Right cardiac atrium (tissue), 5 donors: ENCODE measurements around the gene ATP5F1E. TPM values are rescaled to one million over a fixed set of nuclear protein-coding genes. Genes with fewer than 3 reads are reported as not detected.
A peak's percentile ranks its signal among the peaks of the same experiment; 100 is the strongest.

Experiments used
- ATAC-seq, 2 donors: fragments of 200-7000 bp; cut with Tn5 transposase; one replicate each; pipeline versions ENCODE4 v1.8.0 to v1.9.1; 2020; ENCODE audit warnings: moderate library complexity in 2 of 2, mild to moderate bottlenecking in 1 of 2
- DNase-seq, 3 donors: peaks; one replicate each; pipeline ENCODE4 v3.0.0-alpha.2; 2020
- H3K27ac ChIP-seq: one replicate; pipeline ENCODE4 v1.5.1; 2013; ENCODE audit warnings: mild to moderate bottlenecking, low read length, control low read depth, moderate library complexity
- H3K27me3 ChIP-seq: one replicate; pipeline ENCODE4 v1.6.1; 2013; ENCODE audit not compliant: control insufficient read depth, insufficient read depth
- H3K4me1 ChIP-seq: one replicate; pipeline ENCODE4 v1.6.1; 2013; ENCODE audit warnings: low read length; ENCODE audit not compliant: control insufficient read depth, insufficient read depth
- H3K4me3 ChIP-seq: one replicate; pipeline ENCODE4 v1.5.1; 2013; ENCODE audit warnings: low read length, control low read depth
- H3K9me3 ChIP-seq: one replicate; pipeline ENCODE4 v1.6.1; 2013; ENCODE audit warnings: low read length; ENCODE audit not compliant: control insufficient read depth
- WGBS: extraction: QIAGEN DNeasy Blood & Tissue Kit; methylation state at CpG from one replicate; pipeline ENCODE4 v1.1.7; 2013; 5-methylcytosine and 5-hydroxymethylcytosine counted together
- intact Hi-C, 4 donors: fragments of 100-400 bp; cut with DNase I; formaldehyde crosslinking; loops; one replicate each; pipeline versions ENCODE4 v1.11.0 to v1.14.0; 2022 to 2023
- polyA plus RNA-seq: library from polyadenylated mRNA; stranded (reverse); fragments of 200-250 nt; gene quantifications from one replicate; pipeline ENCODE4 v1.2.3, GENCODE V29; 2013
- total RNA-seq, 4 donors: library from RNA; stranded (reverse); fragmentation: NEBNext Ultra II Directional; extraction: Animal tissue kit (Norgen Biotek cat#: 25700); gene quantifications; one replicate each; pipeline ENCODE4 v1.2.1, GENCODE V29; 2021
- donor health status: healthy with polysubstance abuse.
- donor health status: DM: no; HTN: yes; CAD: no.
- donor health status: DM: no; HTN: no; CAD: no.
- donor health status: DM: no; HTN: yes; CAD: no; lungs with severe emphysema.
- donor health status: DM: yes; HTN: yes; CAD: no.

The ATP5F1E gene
- total and polyA plus RNA-seq, 5 donors, result 109 to 131 (median 128) TPM

DNA sequence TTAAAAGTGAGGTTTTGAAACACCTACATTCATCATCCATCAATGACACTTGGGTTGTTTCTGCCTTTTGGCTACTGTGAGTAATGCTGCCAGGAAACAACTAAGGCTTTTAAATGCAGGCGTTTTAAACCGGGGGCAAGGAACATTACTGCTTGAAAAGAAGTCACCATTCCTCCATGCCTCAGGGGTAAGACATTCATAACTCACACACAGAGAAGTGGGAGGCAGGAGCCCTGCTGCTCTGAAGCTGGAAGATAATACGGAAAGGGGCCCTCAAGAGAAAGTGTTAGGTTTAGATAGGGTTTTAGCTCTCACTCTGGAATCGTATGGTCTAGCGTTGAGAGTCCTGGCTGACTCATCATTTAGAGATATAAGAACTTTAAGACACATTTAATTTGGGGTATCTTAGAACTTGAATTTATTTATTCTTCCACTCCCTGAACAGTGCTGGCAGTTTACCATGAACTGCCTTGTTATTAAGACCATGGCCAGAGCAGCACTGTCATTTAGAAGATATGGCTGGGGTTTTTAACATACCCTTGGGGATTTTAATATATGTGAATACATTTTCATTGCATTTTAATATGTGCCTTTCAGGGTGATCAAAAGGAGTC lies 11.1 kb downstream of the ATP5F1E start:
- Histone ChIP-seq H3K4me3 (no peak overlapping the region), H3K27ac (no peak overlapping the region), H3K27me3 (no peaks in the 10 kb centered on the region), H3K9me3 (no peaks in the 10 kb centered on the region), H3K4me1 (no peaks in the 10 kb centered on the region)
- intact Hi-C loops, result no loop called here
- DNase-seq (no peak), ATAC-seq (no peak)
- 46% methylated on average over 5 of the region's 5 CpGs for WGBS

DNA sequence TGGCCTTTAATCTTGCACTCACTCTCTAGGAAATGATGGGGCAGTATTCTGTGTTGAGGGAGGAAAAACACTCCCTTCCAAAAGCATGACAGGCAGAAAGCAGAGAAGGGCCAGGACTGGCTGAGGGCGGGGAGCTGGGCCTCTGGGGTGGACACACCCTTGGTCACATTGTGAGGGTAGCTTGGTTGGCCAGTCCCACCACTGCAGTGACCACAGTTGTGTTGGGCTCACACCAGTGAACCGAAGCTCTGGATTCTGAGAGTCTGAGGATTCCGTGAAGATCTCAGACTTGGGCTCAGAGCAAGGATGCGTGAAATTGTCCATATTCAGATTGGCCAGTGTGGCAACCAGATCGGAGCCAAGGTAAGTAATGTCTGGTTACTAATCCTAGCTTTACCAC lies 12.9 kb downstream of the ATP5F1E start, which contains the start of gene TUBB1:
TUBB1 (plus strand) TSS at position 213 of the 400 bp plus-strand sequence; CDS start at position 307, 94 bp downstream.
- DNase-seq, result no peak
- Histone ChIP-seq H3K27ac (no peak within 1 kb of the TSS), H3K4me3 (no peak within 1 kb of the TSS), H3K27me3 (no peaks in the 10 kb centered on the region), H3K9me3 (no peaks in the 10 kb centered on the region), H3K4me1 (peaks cover 4% of the 10 kb centered on the region)
- intact Hi-C loops, result loop anchor here in 1 of 4 donors (10.0 kb wide), 1 partner anchor 124 kb away; no protein-coding TSS in a partner anchor
- WGBS, result 95% methylated on average over 5 of the region's 5 CpGs
- ATAC-seq, result no peak

DNA sequence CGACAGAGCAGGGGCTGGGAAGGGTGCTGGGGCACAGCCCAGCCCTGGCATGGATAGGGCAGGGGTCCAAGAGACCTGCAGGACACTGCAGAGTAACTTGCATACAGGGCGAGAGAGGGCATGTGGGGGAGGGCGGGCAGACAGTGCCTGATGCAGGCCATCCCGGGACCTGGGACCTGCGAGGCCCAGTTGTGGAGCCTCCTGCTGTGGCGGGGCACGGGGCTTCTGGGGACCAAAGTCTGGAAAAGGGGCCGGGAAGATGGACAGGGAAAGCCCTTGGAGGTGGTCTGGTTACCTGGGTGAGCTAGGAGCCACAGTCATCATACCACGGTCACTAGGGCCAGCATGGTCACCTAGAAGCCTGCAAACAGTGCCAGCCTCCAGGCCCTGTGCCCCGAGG lies 13.3 kb downstream of the ATP5F1E start:
- H3K4me3 ChIP-seq, result no peak overlapping the region

DNA sequence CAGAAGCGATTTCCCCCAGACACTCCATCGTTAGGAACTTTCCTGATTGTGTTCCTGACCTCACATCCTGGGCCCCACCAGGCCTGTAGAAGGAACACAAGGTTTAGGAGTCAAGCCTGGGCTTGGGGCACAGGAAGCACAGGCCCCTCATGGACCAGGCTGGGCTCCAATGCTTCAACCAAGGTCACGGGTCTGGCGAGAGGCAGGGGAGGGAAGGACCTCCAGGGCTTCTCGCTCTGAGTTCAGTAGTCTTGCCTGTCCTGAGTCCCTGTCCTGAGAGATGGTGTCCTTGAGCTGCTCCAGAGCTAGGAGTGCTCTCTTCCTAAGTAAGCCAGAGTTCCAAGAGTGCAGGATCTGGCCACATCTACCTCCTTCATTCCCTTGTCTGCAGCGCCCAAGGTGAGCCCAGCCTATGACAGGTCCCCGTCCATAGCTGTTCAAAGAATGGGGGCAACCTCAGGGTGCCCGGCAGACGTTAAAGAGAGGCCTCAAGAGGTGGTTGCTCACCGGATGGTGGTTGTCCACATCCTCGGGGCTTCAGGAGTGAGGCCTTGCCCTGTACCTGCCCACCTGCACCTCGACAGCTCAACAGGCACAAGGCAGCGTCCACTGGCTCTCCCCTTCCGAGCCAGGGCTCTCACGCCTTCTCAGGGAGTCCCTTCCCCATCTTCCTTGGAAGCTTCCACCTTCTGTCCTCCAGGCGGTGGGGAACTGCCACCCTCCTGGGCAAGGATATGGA lies 14.5 kb downstream of the ATP5F1E start:
- Histone ChIP-seq H3K27me3 (no peaks in the 10 kb centered on the region), H3K4me3 (no peak overlapping the region), H3K27ac (peak overlapping the region; percentile 38), H3K4me1 (peaks cover 7% of the 10 kb centered on the region), H3K9me3 (no peaks in the 10 kb centered on the region)
- intact Hi-C loops, result loop anchor here in 1 of 4 donors (10.0 kb wide), 1 partner anchor 123 kb away; no protein-coding TSS in a partner anchor
- ATAC-seq, result no peak
- 91% methylated on average over 16 of the region's 16 CpGs for WGBS
- DNase-seq, result no peak

More for the DNA sequence above, 13.3 kb downstream of the ATP5F1E start:
- H3K27me3 ChIP-seq, result no peaks in the 10 kb centered on the region
- no peaks in the 10 kb centered on the region for H3K9me3 ChIP-seq
- ATAC-seq, result no peak
- WGBS, result 95% methylated on average over 10 of the region's 10 CpGs
- intact Hi-C loops, result loop anchor here in 1 of 4 donors (10.0 kb wide), 1 partner anchor 124 kb away; no protein-coding TSS in a partner anchor
- H3K4me1 ChIP-seq, result peaks cover 7% of the 10 kb centered on the region
- peak in 1 of 3 donors; percentile 50 for DNase-seq
- H3K27ac ChIP-seq, result no peak overlapping the region

DNA sequence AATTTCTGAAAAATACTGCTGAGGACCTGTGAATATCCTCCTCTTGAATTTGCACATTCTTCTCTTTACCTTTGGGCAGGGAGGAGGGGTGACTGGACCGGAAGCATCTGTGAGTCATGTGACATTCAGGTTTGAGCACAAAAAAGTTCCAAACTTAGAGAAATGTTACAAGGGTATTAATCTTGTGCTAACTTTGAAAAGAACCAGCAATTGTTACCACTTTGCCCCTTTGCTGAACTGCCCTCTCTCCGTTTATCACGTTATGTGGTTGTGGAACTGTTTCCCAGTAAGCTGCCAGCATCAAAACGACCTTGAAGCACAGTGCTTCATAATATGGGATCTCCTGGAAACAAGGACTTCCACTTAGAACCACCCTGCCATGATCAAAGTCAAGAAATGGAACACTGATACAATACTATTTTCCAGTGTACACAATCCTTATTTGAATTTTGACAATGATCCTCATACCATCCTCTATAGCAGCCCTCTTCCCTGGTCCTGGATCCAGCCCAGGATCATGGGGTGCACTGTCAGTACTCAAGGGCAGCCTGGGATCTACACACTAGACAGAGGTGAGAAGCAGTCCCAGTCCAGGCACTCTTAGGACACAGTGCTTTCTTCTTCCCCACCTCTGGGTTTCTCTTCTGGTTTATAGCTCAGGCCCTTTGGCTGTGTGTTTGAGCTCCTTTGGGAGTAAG lies 15.2 kb downstream of the ATP5F1E start:
- H3K27me3 ChIP-seq, result no peaks in the 10 kb centered on the region
- DNase-seq (no peak), ATAC-seq (peak in 1 of 2 donors; percentile 25)
- H3K9me3 ChIP-seq, result no peaks in the 10 kb centered on the region
- peaks cover 7% of the 10 kb centered on the region for H3K4me1 ChIP-seq
- intact Hi-C loops, result loop anchor here in 1 of 4 donors (10.0 kb wide), 1 partner anchor 122 kb away; no protein-coding TSS in a partner anchor
- 44% methylated on average over 4 of the region's 4 CpGs for WGBS
- H3K27ac ChIP-seq, result peak overlapping the region; percentile 38
- no peak overlapping the region for H3K4me3 ChIP-seq

DNA sequence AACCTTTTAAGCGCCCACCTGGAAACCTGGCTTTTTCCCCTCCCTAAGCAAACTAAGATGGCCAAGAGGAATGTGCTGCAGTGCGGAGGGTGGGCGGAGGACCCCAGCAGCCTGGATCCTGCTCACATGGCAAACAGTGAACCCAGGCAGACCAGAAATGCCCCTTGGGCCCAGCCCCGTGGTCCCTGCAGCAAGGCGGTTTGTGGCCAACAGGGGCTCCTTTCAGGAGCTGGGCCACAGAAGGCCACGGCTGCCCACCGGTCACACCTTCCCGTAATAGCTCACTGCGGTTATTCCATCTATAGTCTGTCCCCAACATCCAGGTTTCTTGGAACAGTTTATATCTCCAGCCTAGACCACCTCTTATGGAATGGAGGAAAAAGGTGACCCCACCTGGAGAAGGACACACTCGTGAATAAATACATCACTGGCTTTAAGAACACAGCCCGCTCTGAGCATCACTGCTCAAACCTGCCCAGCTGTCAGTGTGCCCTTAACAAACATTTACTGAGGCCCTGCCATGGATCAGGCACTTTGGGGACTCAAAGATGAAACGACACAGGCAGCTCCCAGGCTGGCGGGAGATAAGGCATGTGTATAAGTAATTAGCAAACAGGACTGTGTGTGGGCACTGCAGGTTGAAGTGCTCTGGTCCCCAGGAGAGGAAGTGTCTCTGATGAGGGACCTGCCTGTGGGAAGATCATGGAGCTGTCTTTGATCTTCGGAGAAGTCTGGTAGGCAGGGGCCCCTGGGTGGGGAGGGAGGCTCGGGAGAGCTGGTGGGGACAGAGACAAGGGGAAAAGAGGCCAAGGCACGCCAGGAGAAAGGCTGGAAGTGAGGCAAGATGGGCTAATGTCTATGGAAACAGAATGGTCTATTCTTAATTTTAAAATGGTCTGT lies 16.1 kb downstream of the ATP5F1E start:
- ATAC-seq (no peak), DNase-seq (no peak)
- 76% methylated on average over 16 of the region's 16 CpGs for WGBS
- H3K27me3 ChIP-seq, result no peaks in the 10 kb centered on the region
- no peak overlapping the region for H3K27ac ChIP-seq
- no peak overlapping the region for H3K4me3 ChIP-seq
- intact Hi-C loops, result loop anchor here in 1 of 4 donors (10.0 kb wide), 1 partner anchor 121 kb away; no protein-coding TSS in a partner anchor
- peaks cover 10% of the 10 kb centered on the region for H3K4me1 ChIP-seq
- H3K9me3 ChIP-seq, result no peaks in the 10 kb centered on the region

DNA sequence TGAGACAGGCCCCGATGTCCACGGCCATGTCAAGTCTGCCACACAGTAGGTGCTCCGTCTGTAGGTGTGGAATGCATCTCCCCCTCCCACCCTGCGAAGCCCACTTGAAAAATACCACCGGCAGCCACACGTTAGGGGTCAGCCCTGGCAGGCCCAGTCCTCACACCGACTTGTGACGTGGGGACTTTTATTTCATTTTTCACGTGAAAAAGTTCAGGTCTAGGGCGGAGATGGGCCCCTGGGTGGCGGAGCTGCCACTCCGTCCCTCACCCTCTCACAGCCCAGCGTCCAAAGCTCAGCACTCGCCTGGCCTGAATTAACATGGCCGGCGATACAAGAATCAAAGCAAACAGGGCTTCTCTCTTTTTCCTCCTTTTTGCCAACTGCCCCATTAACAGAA lies 16.7 kb downstream of the ATP5F1E start:
- ATAC-seq, result no peak
- DNase-seq, result no peak
- Histone ChIP-seq H3K4me3 (no peak overlapping the region), H3K4me1 (peaks cover 10% of the 10 kb centered on the region), H3K9me3 (no peaks in the 10 kb centered on the region), H3K27ac (no peak overlapping the region), H3K27me3 (no peaks in the 10 kb centered on the region)
- intact Hi-C loops, result loop anchor here in 1 of 4 donors (10.0 kb wide), 1 partner anchor 121 kb away; no protein-coding TSS in a partner anchor
- 86% methylated on average over 16 of the region's 16 CpGs for WGBS

DNA sequence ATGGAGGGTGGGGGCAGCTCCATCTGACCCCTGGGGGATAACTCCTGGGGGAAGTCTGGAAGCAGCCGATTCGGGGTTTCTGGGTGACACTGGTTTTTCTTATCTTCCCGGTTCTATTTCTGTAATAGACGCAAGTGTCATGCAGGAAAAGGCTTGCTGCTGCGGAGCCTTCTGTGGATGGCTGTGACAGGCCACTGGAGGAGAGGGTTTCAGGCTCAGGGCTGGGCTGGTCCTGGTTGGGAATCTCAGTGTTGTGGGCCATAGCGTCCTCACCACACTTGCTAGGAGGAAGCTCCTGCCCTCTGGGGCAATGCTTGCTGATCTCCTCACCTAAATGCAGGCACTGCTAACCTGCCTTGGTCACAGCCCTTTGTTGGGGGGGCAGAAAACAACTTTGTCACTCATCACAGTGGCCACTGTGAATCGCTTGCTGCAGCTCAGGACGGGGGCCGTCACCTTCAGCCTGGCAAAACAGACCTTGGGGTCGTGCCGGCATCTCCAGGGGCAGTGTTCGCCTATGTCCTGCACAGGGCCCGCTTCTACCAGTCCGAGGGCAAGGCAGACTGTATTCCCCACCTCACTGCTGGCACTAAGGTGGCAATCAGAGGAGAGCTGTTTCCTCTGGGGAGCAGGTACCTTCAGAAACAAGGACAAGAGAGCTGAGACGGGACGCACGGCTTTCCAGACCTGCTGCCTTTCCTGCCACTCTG lies 17.3 kb downstream of the ATP5F1E start:
- WGBS, result 65% methylated on average over 17 of the region's 17 CpGs
- DNase-seq (no peak), ATAC-seq (peak; percentile 22 to 25)
- intact Hi-C loops, result loop anchor here in 1 of 4 donors (10.0 kb wide), 1 partner anchor 120 kb away; no protein-coding TSS in a partner anchor
- Histone ChIP-seq H3K4me3 (no peak overlapping the region), H3K27ac (peak overlapping the region; percentile 19), H3K4me1 (peaks cover 10% of the 10 kb centered on the region), H3K9me3 (no peaks in the 10 kb centered on the region), H3K27me3 (no peaks in the 10 kb centered on the region)

DNA sequence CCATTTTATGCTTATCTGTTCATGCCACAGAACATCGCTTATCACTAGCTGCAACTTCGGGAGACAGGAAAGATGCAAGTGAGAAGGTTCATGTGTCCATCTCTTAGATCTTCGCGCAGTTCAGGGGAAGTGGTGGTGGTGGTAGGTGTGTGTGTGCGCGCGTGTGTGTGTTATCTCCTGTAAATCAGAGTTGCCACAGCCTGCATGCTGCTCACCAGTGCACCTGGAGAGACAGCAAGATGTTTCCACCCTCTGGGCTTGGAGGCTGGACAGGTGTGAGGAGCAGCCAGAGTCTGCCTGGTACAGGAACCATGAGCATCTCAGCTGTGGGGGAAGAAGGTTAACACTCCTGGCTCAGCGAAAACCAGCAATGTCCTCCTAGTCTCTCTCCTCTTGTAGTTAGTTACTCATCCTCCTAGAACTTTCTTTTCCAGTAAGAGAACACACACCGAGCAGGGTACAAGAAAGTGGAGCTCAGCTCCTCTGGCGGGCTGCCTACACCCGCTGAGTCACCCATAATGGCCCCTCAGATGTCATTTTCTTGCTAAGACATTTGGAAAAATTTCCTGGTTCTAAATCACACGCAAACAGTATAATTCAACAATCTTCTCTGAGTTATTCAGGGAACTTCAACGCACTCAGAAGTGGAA lies 18.1 kb downstream of the ATP5F1E start:
- no peak for ATAC-seq
- H3K9me3 ChIP-seq, result no peaks in the 10 kb centered on the region
- no peak overlapping the region for H3K4me3 ChIP-seq
- intact Hi-C loops, result loop anchor here in 1 of 4 donors (10.0 kb wide), 1 partner anchor 119 kb away; no protein-coding TSS in a partner anchor
- no peaks in the 10 kb centered on the region for H3K27me3 ChIP-seq
- peaks cover 10% of the 10 kb centered on the region for H3K4me1 ChIP-seq
- H3K27ac ChIP-seq, result peak overlapping the region; percentile 38
- DNase-seq, result no peak
- WGBS, result 68% methylated on average over 13 of the region's 13 CpGs
